ENCODE data around the gene SOX13. TPM values are rescaled to one million over a fixed set of nuclear protein-coding genes. Genes with fewer than 3 reads are reported as not detected.

SOX13 gene
- total RNA-seq, 2 donors from 2014 or later: 36.2 to 38.4 TPM

DNA sequence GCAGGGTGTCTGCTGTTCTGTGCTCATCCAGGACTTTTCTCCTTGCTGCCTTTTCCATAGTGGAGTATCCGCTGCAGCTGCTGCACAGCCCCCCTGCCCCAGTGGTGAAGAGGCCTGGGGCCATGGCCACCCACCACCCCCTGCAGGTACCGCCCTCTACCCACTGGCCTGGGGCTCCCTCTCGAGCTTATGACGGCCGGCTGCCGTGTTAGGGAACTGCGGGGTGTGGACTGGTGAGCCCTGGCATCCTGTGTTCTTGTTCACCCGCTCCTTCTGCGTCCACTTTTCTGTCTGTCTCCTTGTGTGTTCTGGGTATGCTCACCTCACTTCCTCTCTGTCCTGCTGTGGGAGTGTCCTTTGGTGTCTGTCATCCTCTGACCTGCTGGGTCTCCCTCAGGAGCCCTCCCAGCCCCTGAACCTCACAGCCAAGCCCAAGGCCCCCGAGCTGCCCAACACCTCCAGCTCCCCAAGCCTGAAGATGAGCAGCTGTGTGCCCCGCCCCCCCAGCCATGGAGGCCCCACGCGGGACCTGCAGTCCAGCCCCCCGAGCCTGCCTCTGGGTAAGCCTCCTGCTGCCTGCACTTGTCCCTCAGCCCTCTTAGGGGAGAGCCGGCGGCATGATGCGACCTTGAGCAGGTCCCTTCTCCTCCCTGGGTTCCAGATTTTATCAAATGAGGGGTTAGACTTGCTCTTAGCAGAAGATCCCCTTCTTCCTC lies 49.1 kb downstream of the SOX13 start:
- no peak for DNase-seq
- intact Hi-C loops (cut with DNase I, micrococcal nuclease): loop anchor here in 1 of 2 donors (10.0 kb wide), 1 partner anchor 77 kb away; no protein-coding TSS in a partner anchor
- ATAC-seq: no peak

DNA sequence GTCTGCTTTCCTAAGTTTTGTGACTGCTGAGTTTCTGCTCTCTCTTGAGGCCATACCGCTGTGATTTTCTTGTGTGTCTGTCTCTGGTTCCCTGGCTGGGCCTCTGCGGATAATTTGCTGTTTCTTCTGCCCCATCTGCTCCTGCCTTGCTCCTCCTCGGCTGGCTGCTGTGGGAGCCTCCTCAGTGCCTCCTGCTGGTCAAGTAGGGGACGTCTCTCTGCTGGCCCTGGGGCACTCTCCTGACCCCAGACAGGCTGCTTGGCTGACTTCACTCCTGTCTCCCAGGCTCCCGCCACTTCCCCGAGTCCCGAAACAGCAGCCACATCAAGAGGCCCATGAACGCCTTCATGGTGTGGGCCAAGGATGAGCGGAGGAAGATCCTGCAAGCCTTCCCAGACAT lies 50.5 kb downstream of the SOX13 start:
- ATAC-seq (peak; percentile 60), DNase-seq (no peak)
- intact Hi-C loops (cut with DNase I, micrococcal nuclease): loop anchor here in 1 of 2 donors (10.0 kb wide), 1 partner anchor 79 kb away; no protein-coding TSS in a partner anchor

DNA sequence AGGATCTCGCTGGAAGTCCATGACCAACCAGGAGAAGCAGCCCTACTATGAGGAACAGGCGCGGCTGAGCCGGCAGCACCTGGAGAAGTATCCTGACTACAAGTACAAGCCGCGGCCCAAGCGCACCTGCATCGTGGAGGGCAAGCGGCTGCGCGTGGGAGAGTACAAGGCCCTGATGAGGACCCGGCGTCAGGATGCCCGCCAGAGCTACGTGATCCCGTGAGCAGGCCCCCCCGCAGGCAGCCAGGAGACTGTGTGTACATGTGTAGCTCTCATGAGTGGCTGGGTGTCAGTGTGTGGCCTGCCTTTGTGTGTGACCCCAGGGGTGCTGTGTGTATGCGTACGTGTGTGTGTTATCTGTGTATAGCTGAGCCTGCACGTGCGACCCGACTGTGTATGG lies 51.7 kb downstream of the SOX13 start:
- ATAC-seq: no peak
- DNase-seq: no peak
- intact Hi-C loops (cut with DNase I, micrococcal nuclease): loop anchor here (5.0 to 10.0 kb wide), 3 partner anchors 52 to 252 kb away; partner anchors contain the start of gene SOX13 (in 1 of the 2)

DNA sequence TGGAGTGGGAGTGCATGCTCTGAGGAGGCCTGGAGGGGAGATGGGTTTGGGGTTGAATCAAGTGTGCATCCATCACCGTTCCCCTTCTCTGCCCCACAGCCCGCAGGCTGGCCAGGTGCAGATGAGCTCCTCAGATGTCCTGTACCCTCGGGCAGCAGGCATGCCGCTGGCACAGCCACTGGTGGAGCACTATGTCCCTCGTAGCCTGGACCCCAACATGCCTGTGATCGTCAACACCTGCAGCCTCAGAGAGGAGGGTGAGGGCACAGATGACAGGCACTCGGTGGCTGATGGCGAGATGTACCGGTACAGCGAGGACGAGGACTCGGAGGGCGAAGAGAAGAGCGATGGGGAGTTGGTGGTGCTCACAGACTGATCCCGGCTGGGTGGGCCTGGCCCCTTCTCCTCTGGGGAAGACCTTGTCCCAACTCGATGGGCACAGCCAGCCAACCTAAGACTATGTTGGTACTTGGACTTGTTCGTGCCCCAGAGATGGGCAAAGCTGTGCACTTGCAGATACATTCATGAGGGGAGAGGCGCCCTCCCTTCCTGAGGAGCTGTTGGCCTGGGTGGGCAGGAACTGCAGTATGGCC lies 52.9 kb downstream of the SOX13 start:
- intact Hi-C loops (cut with DNase I, micrococcal nuclease): loop anchor here (5.0 to 10.0 kb wide), 3 partner anchors 54 to 254 kb away; partner anchors contain the start of gene SOX13 (in 1 of the 2)
- DNase-seq: no peak
- no peak for ATAC-seq

DNA sequence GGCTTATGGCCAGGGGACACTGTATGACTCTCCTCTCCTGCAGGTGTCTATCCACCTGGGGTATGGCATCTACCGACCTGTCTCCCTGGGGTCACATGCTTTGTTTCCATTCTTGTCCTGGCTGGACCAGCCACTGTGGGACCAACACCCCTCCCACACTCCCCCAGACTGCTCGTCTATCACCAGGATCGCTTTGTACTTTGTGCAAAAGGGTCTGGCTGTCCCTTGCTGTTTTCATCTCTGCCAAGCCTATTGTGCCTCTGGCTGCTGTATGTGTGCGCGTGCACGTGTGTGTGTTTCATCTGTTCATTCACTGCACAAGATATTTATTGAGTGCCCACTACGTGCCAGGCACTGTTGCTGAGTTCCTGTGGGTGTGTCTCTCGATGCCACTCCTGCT lies 53.5 kb downstream of the SOX13 start:
- ATAC-seq (no peak), DNase-seq (no peak)
- intact Hi-C loops (cut with DNase I, micrococcal nuclease): loop anchor here (5.0 to 10.0 kb wide), 3 partner anchors 54 to 254 kb away; partner anchors contain the start of gene SOX13 (in 1 of the 2)

DNA sequence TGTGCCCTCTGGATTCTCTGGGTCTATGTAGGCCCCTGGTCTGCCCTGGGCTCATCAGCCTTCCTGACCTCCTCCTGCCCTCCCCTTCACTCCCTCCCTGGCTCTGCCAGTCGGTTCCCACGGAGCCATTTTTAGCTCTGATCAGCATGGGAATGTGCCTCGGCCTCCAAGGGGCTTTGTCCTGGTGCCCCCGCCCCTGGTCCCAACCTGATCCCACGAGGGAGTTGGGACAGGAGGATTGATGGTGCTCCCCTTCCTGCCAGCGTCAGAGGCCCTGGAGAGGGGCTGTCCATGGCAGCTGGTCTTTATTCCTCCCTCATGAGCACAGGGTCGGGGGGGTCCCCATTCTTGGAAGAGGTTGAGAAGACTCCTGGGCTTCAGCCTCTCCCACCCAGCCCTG lies 54.0 kb downstream of the SOX13 start:
- DNase-seq: no peak
- intact Hi-C loops (cut with DNase I, micrococcal nuclease): loop anchor here (5.0 to 10.0 kb wide), 3 partner anchors 55 to 255 kb away; partner anchors contain the start of gene SOX13 (in 1 of the 2)
- no peak for ATAC-seq

DNA sequence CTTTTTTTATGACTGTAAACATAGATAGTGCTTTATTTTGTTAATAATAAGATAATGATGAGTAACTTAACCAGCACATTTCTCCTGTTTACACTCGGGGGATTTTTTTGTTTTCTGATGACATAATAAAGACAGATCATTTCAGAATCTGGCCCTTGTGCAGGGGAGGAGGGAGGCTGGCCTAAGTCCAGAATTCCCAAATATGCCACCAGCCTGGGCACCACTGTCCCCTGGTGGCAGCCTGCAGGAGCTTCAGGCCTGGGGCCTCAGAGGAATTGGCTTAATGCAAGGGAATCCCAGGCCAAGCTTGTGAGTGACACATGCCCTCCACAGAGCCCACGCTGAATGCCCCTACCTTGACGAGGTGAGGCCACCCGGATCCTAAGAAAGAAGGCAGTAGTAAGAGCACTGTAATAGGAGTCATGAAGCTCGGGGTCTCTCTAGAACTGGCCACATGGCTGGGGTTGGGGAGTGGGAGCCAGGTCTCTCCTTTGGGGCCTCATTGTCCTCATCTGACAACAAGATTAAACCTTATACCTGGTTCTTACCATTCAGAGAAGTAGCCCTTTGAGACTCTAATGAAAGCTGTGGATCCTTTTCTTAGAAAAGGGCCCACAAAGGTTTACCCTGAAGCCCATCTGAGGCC lies 54.8 kb downstream of the SOX13 start:
- intact Hi-C loops (cut with DNase I, micrococcal nuclease): loop anchor here (2.0 to 10.0 kb wide), 4 partner anchors 55 to 257 kb away; partner anchors contain the start of gene SOX13 (in 1 of the 2)
- peak; percentile 62 for ATAC-seq

DNA sequence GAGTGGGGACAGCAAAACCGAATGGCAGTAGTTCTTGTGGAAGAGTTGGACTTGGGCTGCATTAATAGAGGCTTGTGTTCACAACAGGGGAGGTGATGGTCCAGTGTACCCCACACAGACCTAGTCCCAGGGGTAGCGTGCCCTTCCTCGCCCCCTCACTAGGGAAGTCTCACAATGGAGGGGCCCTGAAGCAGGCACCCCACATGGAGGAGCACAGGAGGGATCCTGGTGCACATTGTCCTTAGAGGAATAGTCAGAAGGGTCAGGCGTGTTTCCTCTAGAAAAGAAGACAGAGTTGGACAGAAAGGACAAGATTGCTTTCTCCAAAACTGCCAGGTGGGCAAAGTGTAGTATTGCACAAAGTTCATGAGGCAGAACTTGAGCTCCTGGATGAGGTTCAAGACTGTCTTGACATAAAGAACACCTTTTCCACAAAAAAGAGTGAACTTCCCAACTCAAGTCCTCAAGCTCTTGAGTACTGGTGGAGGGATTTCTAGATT lies 55.6 kb downstream of the SOX13 start:
- DNase-seq: no peak
- intact Hi-C loops (cut with DNase I, micrococcal nuclease): loop anchor here (2.0 to 10.0 kb wide), 4 partner anchors 56 to 258 kb away; partner anchors contain the start of gene SOX13 (in 1 of the 2)
- no peak for ATAC-seq

More for the DNA sequence above, 54.8 kb downstream of the SOX13 start:
- DNase-seq: peak; percentile 59 to 64

DNA sequence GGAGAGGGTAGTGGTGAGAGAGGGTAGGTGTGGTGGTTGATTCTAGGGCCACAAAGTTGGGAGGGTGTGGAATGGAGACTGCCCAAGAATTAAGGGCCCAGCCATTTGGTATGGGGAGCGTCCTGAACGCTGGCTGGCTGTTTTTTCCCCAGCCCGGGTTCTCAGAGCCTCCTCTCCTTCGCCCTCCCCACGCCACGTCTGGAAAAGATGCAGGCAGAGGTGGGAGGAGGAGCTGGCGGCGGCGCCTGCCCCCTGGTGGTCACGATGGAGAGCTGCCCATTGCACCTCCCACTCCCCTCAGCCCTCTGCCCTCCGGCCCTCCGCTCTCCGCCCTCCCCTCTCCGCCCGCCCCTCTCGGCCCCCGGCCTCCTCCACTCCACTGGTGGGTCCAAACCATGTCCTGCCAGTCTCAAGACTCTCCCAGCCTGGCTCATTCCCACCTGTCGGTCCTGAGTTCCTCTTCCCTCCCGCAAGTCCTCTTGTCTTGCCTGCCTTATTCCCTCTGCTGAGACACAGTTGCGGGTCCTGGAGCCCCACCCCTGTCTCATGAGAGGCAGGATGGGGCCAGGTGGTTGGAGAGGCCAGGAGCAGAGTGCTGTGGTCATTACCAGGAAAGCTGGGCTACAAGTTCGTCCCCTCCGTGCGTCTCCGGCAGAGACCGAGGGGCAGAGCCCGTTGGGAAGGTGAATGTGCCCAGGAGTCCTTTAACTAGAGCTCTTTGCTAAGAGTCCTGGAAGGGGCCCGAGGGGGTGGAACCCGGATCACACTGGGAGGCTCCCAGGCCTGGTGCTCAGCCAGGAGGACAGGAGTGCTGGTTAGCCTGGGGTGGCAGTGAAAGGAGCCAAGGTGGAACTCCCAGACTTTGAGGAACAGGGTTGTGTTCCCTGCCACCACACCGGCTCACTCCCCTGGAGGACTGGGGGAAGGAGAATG lies 56.3 kb downstream of the SOX13 start:
- ATAC-seq (peak; percentile 87), DNase-seq (peak; percentile 55 to 66)
- intact Hi-C loops (cut with DNase I, micrococcal nuclease): loop anchor here (2.0 to 10.0 kb wide), 4 partner anchors 57 to 258 kb away; partner anchors contain the start of gene SOX13 (in 1 of the 2)

DNA sequence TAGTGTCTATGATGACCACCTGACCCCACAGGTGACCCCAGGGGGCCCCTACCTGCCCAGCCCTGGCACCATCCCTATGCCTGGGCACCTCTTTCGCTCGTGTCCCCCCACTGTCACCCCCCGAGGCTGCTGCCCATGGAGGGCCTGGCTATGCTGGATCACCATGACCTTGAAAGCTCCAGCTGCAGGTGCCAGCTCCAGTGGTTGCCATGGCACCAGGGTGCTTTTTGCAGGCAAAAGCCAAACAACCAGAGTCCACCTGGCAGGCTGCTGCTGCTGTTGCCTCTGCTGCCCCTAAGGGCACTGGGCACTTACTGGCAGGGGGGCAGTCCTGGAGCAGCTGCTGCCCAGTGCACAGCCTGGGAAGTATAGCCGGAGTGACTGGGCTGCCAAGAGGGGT lies 57.3 kb downstream of the SOX13 start:
- ATAC-seq (no peak), DNase-seq (no peak)
- intact Hi-C loops (cut with DNase I, micrococcal nuclease): no loop called here

DNA sequence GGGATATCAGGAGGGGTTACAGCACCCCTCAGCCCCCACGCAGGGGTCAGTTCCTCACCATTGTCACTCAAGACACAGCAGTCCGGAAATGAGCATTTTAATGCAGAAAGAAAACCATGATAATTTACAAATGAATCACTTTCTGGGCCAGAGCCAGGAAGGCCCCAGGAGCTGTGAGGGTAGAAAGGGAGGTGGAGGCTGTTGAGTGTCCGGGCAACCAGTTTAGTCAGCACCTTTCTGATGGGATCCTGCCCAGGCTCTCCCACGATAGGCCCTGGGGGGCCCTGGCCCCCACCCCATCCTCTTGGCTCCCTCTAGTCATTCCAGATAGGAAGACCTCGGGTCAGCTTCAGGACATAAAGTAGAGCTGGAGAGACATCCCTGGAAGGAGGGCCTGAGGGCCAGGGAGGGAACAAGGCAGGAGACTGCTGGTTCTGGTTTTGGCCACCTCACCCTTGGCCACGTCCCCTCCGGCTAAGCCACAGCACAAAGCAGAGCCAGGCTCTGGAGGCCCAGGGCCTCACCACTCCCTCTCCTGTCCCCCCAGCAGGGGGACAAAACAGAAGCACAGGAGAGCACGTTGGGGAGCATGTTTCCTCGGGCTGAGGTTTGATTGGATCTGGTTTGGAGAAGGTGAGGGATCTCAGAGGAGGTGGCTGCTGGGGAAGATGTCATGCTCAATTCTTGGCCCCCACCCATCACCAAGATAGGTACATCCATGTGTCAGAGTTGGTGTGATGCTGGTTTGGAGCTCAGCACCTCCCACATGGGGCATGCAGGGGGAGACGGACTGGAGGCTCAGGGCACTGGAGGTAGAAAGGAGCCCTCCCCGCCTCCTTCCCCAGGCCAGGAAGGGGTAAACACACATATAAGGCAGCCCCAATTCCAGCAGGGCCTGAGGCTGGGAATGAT lies 58.3 kb downstream of the SOX13 start:
- ATAC-seq: no peak
- DNase-seq: no peak
- intact Hi-C loops (cut with DNase I, micrococcal nuclease): no loop called here

DNA sequence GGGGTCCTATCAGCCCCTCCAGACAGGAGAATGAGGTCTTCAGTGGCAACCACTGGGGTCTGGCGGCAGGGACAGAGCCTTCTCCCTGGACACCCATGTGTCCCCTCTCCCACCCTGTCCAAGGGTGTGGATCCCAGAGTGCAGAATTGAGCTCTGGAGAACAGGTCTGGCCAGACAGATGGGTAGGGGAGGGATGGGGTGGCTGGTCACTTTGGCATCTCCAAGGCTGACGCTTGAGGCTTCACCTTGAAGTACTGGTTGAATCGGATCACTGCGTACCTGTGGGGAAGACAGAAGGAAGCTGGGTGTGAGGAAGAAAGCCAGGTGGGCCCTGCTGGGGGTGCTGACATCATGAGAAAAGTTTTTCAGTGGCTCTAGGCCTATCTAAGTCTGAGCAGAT lies 59.1 kb downstream of the SOX13 start:
- no peak for ATAC-seq
- no peak for DNase-seq
- intact Hi-C loops (cut with DNase I, micrococcal nuclease): no loop called here

DNA sequence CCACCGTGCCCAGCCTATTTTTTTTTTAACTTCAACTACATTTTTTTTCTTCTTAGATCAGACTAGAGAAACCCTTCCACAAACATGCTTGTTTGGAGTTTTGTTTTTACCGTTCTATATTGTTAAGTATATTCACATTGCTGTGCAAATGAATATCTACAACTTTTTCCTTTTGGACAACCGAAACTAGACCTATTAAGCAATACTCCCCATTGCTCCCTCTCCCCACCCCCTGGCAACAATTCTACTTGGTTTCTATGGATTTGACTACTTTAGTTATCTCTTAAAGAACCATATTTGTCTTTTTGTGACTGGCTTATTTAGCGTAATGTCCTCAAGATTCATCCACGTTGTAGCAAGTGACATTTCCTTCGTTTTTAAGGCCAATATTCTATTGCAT lies 59.8 kb downstream of the SOX13 start:
- DNase-seq (no peak), ATAC-seq (no peak)
- intact Hi-C loops (cut with DNase I, micrococcal nuclease): no loop called here

DNA sequence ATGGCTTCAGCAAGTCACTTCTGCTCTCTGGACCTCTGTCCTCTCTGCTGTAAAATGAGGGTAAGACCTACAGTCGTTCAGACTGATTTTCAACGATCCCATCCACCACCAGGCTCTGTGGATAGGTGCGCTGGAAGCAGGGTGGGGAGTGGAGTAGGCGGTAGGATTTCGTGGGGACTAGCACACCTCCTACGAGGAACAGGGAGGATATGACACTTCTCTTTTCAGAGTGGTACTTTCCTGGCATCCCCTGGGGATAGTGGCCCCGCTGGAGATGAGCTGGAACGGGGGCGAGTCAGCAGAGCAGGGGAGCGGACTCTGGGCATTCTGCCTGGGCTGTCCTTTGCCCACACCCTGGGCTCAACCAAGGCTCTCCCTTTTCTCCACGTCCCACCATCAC lies 61.2 kb downstream of the SOX13 start:
- ATAC-seq: no peak
- no peak for DNase-seq
- intact Hi-C loops (cut with DNase I, micrococcal nuclease): no loop called here

DNA sequence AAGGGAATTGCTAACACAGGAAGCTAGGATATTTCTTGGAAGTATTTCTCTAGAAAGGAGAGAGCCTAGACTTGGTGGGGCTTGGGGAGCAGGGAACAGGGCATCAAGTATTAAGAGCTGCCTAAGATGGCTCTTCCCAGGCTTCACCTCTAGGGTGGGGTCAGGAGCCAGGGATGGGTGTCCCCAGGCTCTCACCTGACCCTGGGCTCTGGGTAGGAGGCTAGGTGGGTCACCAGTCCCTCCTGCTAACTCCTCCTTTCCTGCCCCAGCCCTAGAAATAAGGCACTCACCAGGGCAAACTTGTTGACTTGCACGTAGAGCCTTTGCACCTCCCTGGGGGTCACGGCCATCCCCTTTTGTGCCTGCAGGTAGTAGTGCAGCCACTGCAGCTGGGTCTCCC lies 63.9 kb downstream of the SOX13 start:
- intact Hi-C loops (cut with DNase I, micrococcal nuclease): no loop called here
- ATAC-seq (no peak), DNase-seq (no peak)

DNA sequence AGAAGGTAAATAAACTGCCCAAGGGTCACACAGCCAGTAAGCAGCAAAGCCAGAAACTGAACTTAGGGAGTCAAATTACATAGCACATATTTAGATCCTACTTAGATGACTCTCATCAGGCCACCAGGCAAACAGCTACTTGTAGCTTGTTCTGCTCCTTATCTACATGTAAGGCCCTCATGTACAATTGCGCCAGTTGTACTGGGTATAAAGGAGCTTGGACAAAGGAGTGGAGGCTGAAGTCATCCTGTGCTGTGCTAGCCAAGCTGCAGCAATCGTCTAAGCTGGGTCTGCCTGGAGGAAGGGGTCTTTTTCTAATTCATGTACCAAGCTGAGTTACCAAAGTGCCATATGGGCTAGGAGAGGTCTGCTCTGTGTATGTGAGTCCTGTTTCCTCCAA lies 66.2 kb downstream of the SOX13 start:
- no peak for DNase-seq

DNA sequence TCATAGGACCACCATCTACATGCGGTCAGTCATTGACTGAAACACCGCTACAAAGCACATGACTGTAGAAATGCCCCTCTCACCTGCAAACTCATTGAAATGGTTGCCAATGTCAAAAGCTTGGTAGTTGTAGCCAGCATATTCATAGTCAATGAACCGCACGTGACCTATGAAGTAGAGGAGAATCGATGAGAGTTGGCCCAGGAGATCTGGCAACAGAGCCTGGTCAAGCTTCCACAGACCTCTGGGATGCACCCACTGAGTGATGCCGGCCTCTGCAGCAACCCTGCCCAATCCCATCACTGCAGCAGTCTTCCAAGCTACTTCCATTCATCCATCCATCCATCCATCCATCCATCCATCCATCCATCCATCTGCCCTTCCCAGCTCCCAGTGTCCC lies 67.0 kb downstream of the SOX13 start:
- intact Hi-C loops (cut with DNase I, micrococcal nuclease): no loop called here
- ATAC-seq: no peak

More for the DNA sequence above, 66.2 kb downstream of the SOX13 start:
- intact Hi-C loops (cut with DNase I, micrococcal nuclease): no loop called here
- ATAC-seq: no peak

More for the DNA sequence above, 67.0 kb downstream of the SOX13 start:
- no peak for DNase-seq

All from left colon (tissue), 2 donors.